D721Med (cell line): Measurements from ENCODE around the gene IL20RA.

Source experiments
- DNase-seq: peaks from one replicate; pipeline ENCODE4 v3.0.0; 2011; ENCODE audit warnings: low spot score; ENCODE audit not compliant: insufficient read length
- FAIRE-seq: peaks from 2 replicates; lab custom pipeline; 2011; peaks lifted over from hg19 to GRCh38; lab: Jason Lieb, UNC
- CTCF ChIP-seq: IDR thresholded peaks from 2 replicates; pipeline ENCODE4 v1.5.1; 2012; ENCODE audit warnings: mild to moderate bottlenecking, control low read depth; ENCODE audit not compliant: insufficient read depth; ENCODE audit errors: missing control alignments

The IL20RA gene

GRCh38 chr6:137044366-137045221 lies at the start of gene IL20RA:
Gene IL20RA (minus strand): TSS chr6:137044965. CDS start chr6:137044728, 237 bp downstream.
- no peak for TF ChIP-seq CTCF
- DNase-seq (no peak), FAIRE-seq (no peak)

- no peak for FAIRE-seq
- no peak for DNase-seq
Measured at GRCh38 chr6:137093183-137094069, 48.7 kb upstream of the IL20RA start.

GRCh38 chr6:137092018-137092417 lies 47.3 kb upstream of the IL20RA start:
- DNase-seq (no peak), FAIRE-seq (no peak)
- TF ChIP-seq CTCF, result no peak

More at GRCh38 chr6:137093183-137094069, 48.7 kb upstream of the IL20RA start:
- TF ChIP-seq CTCF, result no peak

- FAIRE-seq (no peak), DNase-seq (no peak)
- TF ChIP-seq CTCF, result no peak
Measured at GRCh38 chr6:137089305-137089704, 44.5 kb upstream of the IL20RA start.

GRCh38 chr6:137087902-137088301 lies 43.1 kb upstream of the IL20RA start:
- DNase-seq (no peak), FAIRE-seq (no peak)
- no peak for TF ChIP-seq CTCF

GRCh38 chr6:137086031-137086430 lies 41.3 kb upstream of the IL20RA start:
- no peak for FAIRE-seq
- no peak for TF ChIP-seq CTCF

More at GRCh38 chr6:137086031-137086430, 41.3 kb upstream of the IL20RA start:
- DNase-seq, result no peak
